DMS 273 (cell line): ENCODE results near the gene BGLAP.

Experiments used
- DNase-seq: peaks from one replicate; lab custom pipeline; 2025; ENCODE audit not compliant: unreplicated experiment; lab: John Stamatoyannopoulos, UW

Gene BGLAP

DNA sequence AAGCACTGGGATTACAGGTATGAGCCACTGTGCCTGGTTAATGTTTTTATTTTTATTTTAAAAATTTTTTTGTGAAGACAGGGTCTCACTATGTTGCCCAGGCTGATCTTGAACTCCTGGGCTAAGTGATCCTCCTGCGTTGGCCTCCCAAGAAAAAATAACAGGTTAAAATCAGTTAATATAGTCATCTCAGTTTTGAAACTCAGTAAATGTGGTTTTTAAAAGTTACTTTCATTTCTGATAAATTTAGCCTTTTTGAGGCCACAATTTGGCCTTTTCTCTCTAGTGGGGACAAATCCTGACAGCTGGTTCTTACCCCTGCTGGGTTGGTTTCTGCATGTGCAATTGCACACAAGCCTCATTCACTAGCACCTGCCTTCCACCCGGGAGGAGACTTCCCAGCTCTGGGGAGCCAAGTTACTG, 15.9 kb upstream of the BGLAP start:
- DNase-seq: no peak

DNA sequence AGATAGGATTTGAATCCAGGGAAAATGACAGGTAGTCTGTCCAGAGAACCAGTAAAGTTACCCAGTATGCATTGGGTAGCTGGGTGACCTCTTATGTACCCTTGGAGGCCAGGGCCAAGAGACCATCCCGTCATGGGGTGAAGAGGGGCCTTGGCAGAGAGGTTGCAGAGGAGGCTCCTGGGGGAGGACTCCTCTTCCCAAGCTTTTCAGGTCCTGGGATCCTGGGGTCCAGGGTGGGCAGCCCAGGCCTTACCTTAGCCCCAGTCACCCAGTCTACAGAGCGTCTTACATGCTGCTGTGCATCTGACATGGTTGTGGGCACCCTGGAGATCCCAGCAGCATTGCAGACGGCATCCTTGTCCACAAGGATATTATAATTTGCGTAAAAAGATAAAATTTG, 15.2 kb upstream of the BGLAP start:
- no peak for DNase-seq

DNA sequence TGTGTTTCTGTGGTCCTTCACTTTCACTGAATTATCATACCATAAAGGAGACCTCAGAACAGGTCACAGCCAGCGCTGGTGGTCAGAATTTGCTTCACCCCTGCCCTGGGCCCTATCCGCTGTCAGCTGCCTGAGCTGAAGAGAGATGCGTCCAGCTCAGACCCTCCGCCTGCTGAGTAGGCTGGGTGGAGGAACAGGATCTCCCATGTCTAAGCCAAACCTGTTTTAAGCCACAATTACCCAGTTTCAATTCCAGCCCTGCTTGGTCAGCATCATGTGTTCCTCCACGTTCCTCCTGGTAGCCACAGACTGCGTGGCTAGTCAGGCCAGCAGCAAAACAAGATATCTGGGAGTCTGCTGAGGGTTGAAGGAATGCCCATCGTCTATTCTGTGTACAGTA, 13.5 kb upstream of the BGLAP start:
- no peak for DNase-seq

DNA sequence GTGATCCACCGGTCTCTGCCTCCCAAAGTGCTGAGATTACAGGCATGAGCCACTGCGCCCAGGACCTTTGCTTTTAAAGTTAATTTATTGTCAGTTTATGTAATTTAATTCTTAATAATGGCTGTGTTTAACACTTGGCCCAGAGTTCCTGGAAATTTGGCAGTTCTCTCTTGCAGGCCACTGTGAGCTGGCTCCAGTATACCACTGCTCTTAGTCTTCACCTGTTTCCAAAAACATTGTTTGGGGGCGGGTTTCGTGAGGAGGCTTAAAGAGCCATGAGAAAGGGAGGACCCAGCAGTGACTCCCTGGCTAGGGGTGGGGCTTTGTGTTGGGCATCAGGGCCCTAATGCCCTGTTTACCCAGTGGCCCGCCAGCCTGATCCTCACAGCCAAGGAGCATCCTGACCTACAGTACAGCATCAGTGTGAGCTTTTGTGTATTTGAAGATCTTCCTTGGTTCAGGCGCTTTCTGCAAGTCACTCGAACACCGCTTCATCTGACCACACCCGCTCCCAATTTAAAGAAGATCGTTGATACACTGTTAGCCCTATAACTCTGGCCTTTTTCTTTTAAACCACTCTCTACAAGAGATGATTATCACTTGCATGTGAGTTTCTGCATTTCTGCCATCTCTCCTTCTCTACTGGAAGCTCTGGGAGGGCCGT, 12.0 kb upstream of the BGLAP start:
- no peak for DNase-seq

DNA sequence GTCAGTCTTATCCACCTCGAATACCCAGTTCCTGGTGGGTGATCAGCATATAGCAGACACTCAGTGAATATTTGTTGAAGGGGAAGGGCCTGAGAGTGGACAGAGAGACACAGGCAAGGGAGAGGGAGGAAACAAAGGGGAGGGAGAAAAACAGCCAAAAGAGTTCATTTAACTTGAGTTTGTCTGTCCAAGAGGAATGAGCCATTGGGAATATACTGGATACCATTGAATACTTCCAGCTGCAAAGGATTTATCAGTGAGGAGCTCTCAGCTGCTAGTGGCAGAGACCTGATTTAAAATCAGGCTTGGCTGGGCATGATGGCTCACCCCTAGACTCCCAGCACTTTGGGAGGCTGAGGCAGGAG, 11.5 kb upstream of the BGLAP start:
- DNase-seq: no peak

DNA sequence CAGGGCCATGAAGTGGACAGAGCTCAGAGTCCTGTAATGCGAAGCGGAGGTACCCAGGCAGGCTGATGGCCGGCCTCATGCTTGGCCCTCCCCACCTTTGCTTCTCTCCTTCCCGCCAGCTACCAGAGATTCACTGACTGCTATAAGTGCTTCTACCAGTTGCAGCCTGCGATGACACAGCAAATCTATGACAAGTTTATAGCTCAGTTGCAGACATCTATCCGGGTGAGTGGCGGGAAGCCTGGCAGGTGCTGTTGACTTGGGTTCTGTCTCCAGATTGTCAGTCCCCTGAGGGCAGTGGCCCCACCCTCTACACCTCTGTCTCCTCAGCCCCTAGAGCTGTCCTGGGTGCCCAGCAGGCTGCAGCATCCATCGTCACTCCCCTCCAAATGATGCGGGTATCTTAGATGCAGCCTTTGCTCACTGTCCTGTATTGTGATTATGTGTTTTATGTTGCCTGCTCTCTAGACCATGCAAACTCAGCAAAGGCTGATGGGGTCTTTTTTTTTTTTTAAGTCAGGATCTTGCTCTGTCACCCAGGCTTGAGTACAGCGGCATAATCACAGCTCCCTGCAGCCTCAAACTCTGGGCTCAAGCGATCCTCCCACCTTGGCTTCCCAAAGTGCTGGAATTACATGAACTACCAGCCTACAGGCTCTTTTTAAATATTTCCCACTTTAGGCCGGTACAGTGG, 9.6 kb upstream of the BGLAP start:
- no peak for DNase-seq

DNA sequence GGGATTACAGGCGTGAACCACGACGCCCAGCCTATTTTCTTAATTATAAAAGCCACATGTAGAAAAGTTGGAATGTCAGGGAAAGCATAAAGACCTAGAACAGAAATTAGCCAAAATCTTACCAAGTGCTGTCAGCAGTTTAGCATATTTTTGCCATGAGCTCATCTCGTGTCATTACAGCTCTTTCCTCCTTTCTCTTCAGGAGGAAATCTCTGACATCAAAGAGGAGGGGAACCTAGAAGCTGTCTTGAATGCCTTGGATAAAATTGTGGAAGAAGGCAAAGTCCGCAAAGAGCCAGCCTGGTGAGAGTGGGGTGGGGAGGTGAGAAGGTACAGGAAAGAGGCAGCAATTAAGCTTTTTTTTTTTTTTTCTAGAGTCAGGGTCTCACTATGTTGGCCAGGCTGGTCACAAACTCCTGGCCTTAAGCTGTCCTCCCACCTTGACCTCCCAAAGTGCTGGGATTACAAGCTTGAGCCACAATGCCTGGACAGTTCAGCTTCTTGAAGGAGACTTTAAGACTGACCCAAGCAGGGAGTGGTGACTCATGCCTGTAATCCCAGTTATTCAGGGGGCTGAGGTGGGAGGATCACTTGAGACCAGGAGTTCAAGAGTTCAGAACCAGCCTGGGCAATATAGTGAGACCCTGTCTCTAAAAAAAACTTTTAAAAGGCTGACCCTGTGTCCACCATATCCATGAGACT, 8.4 kb upstream of the BGLAP start:
- DNase-seq: no peak

DNA sequence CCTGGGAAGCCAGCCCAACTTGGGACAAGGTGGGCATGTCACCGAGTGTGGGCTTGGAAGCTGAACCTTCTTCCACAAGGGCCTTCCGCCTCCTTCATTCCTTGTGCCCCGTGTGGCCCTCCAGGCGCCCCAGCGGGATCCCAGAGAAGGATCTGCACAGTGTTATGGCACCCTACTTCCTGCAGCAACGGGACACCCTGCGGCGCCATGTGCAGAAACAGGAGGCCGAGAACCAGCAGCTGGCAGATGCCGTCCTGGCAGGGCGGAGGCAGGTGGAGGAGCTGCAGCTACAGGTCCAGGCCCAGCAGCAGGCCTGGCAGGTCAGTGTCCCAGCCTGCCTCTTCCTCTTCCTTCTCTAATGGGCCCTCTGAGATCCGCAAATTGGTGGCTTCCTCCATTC, 5.8 kb upstream of the BGLAP start:
- no peak for DNase-seq

DNA sequence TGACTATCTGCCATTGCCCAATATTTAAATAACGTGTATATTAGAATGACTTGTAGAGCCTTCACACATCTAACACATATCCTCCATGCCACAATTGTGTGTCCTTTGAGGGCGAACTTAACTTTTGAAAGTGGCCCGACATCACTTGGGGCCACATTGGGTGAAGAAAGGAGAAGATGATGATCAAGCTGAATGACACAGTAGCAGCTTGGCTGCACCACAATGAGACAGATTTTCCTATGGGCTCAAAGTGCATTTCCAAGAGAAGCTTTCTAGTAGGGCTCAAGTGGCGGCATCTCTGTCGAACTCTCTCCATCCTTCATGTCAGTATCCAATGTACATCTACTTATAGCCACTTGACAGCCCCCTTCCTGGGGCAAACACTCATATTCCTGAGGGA, 3.7 kb upstream of the BGLAP start:
- DNase-seq: no peak

DNA sequence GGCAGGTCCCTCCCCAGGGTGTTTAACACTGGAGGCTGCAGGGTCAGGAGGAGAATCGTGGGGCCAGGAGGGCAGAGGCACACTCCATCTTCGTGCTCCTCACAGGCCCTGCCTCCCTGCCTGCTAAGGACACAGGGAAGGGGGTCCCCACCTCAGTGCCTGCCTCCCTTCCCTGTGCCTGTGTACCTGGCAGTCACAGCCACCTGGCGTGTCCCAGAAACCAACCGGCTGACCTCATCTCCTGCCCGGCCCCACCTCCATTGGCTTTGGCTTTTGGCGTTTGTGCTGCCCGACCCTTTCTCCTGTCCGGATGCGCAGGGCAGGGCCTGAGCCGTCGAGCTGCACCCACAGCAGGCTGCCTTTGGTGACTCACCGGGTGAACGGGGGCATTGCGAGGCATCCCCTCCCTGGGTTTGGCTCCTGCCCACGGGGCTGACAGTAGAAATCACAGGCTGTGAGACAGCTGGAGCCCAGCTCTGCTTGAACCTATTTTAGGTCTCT, 623 bp upstream of the BGLAP start:
- DNase-seq: peak; percentile 54

DNA sequence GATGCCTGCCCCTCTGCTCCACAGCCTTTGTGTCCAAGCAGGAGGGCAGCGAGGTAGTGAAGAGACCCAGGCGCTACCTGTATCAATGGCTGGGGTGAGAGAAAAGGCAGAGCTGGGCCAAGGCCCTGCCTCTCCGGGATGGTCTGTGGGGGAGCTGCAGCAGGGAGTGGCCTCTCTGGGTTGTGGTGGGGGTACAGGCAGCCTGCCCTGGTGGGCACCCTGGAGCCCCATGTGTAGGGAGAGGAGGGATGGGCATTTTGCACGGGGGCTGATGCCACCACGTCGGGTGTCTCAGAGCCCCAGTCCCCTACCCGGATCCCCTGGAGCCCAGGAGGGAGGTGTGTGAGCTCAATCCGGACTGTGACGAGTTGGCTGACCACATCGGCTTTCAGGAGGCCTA, 754 bp downstream of the BGLAP start:
- DNase-seq: no peak

DNA sequence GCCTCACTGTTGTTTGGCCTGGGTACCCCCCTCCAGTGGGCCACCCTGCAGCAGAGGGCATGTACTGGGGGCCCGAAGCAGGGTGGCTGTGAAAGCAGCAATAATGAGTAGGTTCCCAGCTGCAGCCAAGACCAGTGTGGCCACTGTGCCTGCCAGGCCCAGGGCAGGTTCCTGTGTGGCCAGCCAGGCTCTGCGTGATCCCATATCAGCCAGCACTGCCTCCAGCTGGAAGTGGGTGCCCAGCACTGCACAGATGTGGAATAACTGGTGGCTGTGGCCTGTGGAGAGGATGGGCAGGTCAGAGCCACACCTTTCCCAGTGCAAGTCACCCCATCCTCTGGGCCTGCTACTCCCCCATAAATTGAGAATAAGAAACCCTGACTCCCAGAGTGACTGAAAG, 2.1 kb downstream of the BGLAP start:
- no peak for DNase-seq

DNA sequence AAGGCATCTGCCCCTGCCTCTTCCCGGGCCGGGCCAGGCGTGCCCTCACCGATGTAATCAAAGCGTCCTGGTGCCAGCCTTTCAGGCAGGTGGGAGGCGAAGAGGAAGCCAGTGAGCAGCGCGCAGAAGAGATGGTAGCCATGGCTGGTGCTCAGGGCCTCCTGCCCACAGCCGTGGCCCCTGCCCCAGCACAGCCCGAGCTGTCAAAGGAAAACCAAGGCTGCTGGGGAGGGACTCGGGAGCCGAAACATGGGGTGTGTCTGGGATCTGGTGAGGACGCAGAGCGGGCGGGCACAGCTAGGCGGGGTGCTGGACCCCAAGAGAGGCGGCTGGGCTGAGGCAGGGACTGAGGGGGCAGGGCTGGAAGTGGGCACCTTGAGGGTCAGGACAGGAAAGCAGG, 2.7 kb downstream of the BGLAP start:
- DNase-seq: no peak

DNA sequence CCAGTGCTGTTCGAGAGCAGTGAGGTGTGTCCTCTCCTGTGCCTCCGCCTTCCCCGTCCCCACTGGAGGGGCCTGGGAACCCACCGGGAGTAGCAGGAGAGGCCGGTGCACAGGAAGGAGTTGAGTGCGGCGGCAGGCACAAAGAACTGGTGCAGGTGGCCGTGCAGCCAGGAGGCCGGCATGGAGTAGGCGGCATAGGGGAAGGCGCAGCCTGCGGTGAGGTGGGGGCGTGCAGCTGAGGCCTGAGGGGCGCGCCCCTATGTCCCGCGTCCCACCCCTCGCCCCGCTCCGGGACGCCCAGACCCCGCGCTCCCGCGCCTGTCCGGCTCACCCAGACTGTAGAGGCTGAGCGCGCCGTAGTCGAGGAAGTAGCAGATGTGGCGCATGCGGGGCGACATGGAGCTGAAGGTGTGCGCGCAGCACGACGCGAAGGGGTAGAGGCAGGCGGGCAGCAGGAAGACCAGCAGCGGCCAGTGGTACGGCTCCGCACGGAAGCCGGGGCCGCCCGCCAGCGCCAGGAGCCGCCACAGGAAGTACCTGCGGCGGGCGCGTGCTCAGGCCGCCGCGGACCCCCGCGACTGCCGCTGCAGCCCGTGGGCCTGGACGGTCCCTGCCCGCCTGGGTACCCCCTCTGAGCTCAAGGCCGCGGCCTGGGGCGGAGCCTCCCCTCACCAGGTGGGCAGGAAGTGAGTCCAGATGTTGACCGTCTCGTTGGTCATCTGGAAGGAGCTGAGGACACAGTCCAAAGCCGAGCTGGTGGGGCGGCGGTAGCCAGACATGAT, 3.7 kb downstream of the BGLAP start:
- DNase-seq: peak; percentile 72

DNA sequence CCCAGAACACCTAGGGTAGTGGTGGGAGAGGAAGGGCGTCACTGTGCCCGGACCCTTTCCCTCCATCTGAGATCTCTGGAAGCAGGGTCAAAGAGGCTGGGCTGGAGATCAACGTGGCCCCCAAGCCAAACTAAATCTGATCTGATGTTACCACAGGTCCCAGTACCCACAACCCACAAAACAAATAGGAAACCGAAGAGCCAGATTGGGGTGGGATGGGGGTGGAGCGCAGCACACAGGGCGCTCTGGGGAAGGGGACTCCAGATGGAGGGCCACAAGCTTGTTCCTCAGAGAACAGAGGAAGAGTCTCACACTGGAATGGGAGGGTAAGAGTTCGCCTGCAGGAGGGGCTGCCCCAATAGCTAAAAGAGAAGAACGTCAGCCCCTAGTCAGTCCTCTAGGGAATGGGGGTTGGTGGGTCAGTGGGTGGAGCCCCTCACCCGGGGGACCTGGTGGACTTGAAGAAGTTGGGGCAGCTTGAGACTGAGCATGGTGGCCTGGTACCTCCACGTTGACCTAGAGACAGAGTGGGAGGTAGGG, 4.3 kb downstream of the BGLAP start:
- peak; percentile 62 for DNase-seq

DNA sequence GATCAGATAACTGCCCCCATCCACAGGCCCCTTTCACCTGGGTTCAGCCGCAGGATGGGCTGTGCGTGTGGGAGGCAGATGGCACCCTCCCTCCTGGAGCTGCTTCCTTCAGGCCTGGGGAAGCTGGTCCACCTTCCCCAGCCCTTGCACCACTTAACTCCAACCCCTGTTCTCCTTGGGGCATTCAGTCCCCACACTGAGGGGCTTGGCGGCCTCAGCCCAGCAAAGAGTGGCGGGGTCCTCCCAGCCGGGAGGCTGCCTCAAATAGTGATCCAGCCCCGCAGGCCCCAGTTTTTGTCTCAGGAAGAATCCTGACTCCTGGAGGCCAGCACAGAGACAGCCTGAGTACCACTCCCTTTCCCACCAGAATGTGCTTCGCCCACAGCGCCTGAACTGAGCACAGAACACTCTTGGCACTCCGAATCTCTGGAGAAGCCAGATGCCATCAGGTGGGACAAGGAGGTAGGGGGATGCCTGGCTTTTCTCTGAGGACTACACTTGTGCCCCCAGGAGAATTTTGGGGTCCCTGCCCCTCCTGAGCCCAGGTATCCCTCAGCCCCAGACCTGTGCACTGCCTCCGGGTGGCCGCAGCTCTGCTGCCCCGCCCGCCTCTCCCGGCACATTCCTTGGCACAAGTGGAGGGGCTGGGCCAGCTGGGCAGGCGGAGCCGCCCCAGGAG, 4.9 kb downstream of the BGLAP start:
- peak; percentile 73 for DNase-seq

DNA sequence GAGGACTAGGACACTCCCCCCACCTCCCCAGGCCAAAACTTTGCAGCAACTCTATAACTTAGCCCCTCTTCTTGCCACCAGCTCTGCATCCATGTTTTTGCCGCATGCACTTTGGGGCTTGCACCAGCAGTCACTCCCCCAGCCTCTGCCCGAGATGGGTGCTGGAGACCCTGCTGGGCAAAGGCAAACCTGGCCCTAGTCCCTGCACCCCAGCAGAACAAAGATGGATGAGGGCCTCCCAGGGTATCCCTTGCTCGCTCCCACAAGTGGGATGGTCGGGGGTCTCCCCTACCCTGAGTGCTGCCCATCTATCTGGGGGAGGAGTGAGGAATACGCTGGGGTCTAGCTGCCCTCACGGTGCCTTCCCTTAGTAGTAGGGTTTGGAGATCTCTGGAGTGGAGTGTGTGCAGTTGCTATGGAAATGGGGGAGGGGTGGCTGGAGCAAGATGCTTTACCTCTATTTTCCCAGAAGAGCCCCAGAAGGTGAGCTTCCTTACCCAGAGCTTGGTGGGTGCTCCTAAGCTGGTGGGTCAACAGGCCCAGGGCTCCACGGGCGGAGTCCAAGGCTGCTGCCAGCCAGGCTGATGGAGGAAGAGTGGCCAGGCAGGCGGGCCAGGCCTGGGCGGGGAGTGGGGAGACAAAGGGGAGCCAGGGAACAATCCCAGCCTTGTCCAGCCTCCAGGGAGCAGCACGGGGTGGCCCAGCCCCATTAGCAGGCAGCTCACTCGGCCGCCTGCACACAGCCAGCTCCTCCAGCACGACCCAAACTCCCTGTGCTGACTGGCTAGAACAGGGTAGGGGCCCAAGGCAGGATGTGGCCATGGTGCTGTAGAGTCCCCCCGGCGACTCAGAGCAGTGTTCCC, 5.7 kb downstream of the BGLAP start, which contains the start of gene PAQR6:
Gene PAQR6, minus strand, starts transcription at position 597 of the 863 bp plus-strand sequence. CDS start 1,325 bp downstream, outside the sequence.
- peak; percentile 62 for DNase-seq

DNA sequence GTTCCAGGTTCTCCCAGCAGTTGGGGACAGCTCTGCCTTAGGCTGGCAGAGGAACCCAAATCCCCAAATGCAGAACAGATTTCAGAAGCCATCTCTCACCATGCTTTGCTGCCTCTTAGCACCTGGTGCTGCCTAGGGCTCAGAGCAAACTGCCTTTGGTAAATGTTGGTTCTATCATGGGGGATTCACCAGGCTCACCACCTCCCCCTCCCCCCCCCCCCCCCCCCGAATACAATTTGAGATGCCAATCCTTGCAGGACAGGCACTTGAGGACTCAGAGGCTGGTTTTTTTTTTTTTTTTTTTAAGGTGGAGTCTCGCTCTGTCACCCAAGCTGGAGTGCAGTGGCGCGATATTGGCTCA, 6.3 kb downstream of the BGLAP start:
- DNase-seq: peak; percentile 62

DNA sequence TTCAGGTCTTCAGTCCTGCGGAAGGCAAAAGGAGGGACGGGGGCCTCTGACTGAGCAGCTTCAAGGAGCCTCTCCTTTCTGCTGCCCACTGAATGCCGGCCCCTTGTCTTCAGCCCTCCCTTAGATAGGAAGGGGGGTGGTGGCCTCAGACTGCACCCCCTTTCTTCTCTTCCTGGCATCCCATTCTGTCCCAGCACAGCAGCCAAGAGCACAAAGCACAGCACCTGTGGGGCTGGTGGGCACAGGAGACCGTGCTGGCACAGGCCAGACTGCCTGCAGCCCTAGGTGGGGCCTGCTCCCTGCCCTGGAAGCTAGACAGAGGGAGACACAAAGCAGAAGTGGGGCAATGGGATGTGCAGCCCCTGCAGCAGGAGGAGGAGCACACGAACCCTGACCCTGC, 7.6 kb downstream of the BGLAP start:
- DNase-seq: no peak

DNA sequence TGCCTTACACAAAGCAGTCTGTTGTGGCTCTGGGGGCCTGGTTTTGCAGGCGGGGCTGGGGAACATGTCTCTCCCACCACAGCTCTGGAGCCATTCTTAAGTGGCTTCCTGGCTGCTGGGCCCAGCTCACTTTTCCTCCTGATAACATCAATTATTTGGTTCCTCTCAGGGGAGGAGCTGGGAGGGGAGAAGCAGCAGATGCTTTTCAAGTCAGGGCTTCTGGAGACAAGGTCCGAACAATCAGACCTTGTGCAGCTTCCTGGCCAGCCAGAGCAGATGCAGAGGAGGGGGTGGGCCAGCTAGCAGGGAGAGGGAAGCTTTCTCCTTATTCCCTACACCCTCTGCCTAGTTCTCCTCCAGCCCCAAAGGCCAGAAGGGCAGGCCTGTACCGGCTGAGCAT, 9.5 kb downstream of the BGLAP start:
- peak; percentile 88 for DNase-seq
